Ovary (tissue), 3 donors: ENCODE data around the gene RORC.

ENCODE experiments used
- CTCF ChIP-seq, 3 donors: fragments of 450-650 bp in 2 of 3; fragments of 200-600 bp in 1 of 3; IDR thresholded peaks; one replicate each; pipeline versions ENCODE4 v1.5.1 to v1.8.0; 2016 to 2022; ENCODE audit warnings: antibody characterized with exemption in 3 of 3, mild to moderate bottlenecking in 1 of 3
- POLR2A ChIP-seq: fragments of 450-650 bp; IDR thresholded peaks from one replicate; pipeline ENCODE4 v1.6.1; 2017; ENCODE audit warnings: antibody characterized with exemption, mild to moderate bottlenecking, moderate library complexity
- donor health status: DM: no; HTN: no; CAD: no.

GRCh38 chr1:151787689-151788088, 43.9 kb downstream of the RORC start:
- TF ChIP-seq CTCF (IDR thresholded peaks at IDR 0.05) (no peak), POLR2A (no peak)
